Adrenal gland (tissue), 5 donors: ENCODE measurements around the gene MSI1.

Experiments
- CTCF ChIP-seq, 6 experiments: fragments of 450-650 bp in 4 of 6; fragments of 200-600 bp in 2 of 6; sonication (generic) in 1 of 6; IDR thresholded peaks; 1 replicate in 5 of 6; 2 replicates in 1 of 6; pipeline versions ENCODE4 v1.5.1 to v1.8.0; 2016 to 2021; ENCODE audit warnings: antibody characterized with exemption in 6 of 6, mild to moderate bottlenecking in 2 of 6, moderate library complexity in 1 of 6
- POLR2A ChIP-seq, 2 donors: fragments of 450-650 bp; IDR thresholded peaks; one replicate each; pipeline ENCODE4 v1.6.1; 2017; ENCODE audit warnings: antibody characterized with exemption in 2 of 2, mild to moderate bottlenecking in 2 of 2, moderate library complexity in 1 of 2
- donor health status: DM: no; HTN: no; CAD: no.

GRCh38 chr12:120364487-120364886 lies 4.5 kb downstream of the MSI1 start:
- TF ChIP-seq POLR2A (IDR thresholded peaks at IDR 0.05) (no peak), CTCF (IDR thresholded peaks at IDR 0.05) (no peak)
